ENCODE measurements around the gene COPS9.

Gene COPS9

GRCh38 chr2:240147382-240147781 lies 11.3 kb upstream of the COPS9 start:
- no peak for DNase-seq

DNA sequence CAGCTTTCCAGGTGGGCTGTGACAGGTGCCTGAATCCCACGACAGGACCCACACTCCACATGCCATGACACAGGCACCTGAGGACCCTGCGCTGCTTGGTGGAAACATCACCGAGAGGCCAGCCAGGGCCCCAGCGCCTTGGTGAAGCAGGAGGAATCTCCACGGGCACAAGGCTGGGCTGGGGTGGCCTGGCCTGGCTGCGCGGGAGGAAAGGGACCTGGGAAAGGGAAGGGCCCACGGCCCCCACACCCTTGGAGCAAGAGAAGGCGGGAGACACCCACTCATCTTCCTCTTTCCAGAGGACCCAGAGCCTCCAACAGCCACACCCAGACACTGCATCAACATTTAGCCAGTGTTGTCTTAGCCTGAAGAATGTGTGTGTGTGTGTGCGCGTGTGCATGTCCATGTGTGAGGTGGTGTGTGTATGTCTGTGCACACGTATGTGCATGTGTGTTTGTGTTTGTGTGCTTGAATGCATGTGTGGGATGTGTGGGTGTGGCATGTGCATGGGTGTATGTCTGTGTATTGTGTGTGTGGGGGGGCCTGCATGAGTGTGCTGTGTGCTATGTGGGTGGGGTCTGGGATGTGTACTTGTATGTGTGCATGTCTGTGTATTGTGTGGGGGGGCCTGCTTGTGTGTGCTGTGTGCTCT lies 10.6 kb upstream of the COPS9 start:
- no peak for DNase-seq

- no peak for DNase-seq
Observed at GRCh38 chr2:240146141-240146561, 10.0 kb upstream of the COPS9 start.

- DNase-seq: no peak
Observed at GRCh38 chr2:240145461-240145860, 9.4 kb upstream of the COPS9 start.

DNA sequence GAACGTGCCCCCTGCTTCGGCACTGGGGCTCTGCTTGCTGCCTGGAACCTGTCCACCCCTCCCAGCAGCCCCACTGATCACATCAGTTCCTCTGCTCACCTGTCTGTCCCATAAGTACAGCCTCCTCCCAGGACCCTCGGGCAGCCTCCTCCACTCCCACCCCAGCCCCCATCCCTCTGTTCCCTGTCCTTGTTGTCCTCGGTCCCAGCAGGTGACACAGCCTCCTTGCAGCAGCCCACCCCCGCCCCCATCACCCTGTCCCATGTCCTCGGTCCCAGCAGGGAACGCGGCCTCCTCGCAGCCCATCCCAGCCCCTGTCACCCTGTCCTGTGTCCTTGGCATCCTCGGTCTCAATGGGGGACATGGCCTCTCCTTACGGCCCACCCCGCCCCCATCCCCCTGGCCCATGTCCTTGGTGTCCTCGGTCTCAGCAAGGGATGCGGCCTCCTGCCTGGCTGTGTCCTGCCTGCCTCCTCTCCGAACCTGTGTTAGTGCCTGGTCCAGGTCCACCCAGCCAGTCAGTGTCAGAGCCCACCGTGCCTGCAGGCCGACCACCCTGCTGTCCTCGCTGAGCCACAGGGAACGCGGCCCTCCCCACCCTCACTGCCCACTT lies 8.7 kb upstream of the COPS9 start:
- no peak for DNase-seq

GRCh38 chr2:240143801-240144648 lies 7.9 kb upstream of the COPS9 start:
- DNase-seq: peak; percentile 73

DNA sequence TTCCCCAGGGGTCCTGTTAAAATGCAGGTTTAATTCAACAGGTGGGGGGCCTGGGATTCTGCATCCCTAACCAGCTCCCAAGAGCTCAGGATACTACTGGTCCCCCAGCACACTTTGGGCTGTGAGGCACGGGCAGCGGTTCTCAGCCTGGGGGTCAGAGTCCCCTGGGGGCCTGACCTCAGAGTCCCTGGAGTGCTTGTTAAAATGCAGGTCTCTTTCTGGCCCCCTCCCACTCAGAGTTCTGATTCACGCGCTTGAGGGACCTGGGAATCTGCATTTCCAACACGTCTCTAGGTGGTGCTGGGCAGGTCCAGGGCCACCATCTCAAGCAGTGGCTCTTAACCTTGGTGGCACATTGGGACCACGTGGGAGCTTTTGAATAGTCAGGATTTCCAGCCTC lies 7.2 kb upstream of the COPS9 start:
- DNase-seq: no peak

GRCh38 chr2:240142859-240143258 lies 6.8 kb upstream of the COPS9 start:
- DNase-seq: no peak

GRCh38 chr2:240142256-240142775 lies 6.2 kb upstream of the COPS9 start:
- DNase-seq: no peak

- no peak for DNase-seq
Observed at GRCh38 chr2:240141736-240142135, 5.6 kb upstream of the COPS9 start.

DNA sequence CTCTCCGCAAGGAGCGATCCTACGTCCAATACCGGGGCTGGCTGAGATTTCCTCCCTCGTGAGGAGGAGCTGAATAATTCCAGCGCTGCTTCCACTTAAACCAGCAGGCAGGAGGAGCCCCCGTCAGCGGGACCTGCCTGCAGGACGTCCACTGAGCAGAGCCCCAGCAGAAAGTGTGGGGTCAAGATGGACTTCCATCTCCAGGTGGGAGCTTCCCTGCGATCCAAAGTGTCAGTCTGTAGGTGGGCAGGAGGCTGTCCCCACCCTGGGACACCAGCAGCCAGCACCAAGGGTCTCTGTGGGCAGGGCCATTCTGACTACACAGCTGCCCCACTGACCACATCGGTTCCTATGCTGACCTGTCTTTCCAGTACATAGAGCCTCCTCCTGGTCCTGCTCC lies 4.8 kb upstream of the COPS9 start:
- DNase-seq: no peak

DNA sequence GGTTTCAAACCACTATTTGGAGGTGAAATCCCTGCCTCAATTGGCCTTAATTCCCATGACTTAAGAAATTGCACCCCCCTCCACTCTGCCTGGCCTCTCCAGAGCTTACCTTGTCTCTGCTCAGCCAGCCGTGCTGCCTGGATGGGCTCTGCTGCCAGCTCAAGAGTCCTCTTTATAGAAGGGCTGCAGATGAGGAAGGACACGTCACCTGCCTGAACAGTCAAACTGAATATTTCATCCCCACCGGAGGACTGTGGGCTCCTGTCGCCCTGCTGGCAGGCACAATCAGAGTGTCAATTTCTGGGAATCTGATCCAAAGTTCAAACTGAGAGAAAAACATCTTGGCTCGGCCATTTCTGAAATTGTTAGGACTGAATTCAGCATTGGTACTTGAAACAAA lies 4.4 kb upstream of the COPS9 start, which contains the start of gene OTOS:
OTOS (minus strand) TSS at position 148 of the 400 bp plus-strand sequence. CDS start 332 bp downstream, outside the sequence.
- DNase-seq: no peak

DNA sequence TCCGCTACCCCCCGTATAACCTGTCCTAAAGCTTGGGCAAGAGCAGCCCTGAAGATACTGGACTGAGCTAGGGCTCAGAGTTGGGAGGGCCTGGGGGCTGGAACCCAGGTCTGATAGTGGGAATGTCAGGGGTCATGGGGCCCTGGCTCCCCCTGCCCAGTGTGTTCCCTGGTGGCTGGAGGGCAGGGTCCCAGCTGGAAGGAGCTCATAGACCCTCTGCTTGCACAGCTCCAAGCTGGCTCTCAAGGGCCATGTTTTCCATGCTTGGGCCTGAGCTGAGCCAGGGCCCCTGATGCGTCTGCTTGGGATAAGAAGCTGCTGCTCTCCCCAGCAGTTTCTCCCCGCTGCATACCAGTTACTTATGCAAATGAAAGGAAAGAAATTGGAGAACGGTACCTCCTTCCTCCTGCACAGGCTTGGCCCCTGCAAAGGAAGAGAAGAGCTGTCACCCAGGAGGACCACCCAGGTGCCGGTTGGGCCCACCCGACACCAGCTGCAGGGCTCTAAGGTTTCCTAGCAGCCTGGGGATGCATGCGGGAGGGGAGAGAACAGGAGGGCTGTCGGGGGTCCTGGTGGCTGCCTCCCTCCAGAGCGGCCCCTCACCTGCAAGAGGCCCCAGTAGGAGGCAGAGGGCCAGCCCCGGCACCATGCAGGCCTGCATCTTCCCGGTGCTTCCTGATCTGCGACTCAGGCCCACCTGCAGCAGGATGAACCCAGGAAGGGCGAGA lies 3.7 kb upstream of the COPS9 start:
- DNase-seq: no peak

GRCh38 chr2:240139011-240139441 lies 2.9 kb upstream of the COPS9 start:
- no peak for DNase-seq

GRCh38 chr2:240138254-240138984 lies 2.3 kb upstream of the COPS9 start:
- no peak for DNase-seq

- DNase-seq: no peak
Observed at GRCh38 chr2:240137596-240138253, 1.6 kb upstream of the COPS9 start.

DNA sequence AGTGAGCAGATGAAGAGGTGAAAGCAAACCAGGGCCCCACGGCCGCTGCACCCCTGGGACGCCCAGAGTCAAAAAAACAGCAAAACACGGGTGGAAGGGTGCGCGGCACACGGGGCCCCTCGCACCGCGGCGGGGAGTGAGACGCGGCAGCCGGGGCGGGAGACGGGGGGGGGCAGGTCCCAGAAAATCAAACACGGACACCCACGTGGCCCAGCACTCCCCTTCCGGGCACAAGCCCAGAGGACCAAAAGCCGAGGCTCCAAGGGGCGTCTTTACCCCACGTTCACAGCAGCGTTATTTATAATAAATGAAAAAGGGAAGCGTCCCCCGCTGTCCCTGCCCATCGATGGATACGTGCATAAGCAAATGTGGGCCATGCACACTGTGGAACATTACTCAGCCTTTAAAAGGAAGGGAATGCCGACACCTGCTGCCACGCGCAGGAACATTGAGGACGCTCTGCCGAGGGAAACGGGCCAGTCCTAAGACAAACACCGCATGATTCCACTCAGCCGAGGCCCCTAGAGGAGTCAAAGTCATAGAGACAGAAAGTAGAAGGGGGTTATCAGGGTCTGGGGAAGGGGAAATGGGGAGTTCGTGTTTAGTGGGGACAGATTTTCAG lies 677 bp upstream of the COPS9 start:
- peak; percentile 4 for DNase-seq

DNA sequence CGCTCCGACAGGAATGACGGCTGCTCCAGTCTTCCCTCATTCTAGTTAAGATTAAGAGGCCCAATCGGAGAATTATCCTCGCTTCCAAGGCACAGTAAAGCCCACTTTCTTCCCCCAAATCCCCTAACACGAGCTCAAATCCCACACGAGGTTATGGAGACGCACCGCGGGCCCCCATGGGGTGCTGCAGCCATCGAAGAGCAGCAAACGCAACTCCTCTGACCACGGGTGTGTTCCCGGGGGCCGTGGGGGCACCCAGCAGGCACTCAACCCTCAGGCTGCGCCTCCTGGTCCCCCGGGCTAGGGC lies 446 bp downstream of the COPS9 start:
- DNase-seq: no peak

DNA sequence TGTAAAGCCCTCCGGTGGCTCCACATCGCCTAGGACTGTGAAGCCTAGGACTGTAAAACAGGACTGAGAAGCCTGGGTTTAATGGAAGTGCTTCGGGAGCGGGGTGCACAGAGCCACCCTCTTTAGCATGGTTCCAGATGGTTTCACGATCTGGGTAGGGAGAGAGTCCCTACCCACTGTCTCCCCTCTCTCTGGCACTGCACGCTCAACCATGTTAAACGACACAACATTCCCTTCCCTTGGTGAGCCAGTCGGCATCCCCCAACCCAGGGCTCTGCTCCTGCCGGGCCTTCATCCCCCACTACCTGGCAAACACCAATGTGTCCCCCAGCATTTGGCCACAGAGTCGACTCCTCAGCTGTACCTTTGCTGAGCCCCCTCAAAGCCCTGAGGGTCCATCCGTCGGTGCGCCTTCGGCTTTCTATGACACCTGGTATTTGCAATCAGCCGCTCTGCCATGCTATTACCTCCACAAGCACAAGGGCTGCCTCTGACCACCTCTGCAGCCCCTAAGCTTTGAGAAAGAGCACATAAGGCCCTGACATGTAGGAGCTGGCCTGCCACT lies 1.1 kb downstream of the COPS9 start:
- no peak for DNase-seq

GRCh38 chr2:240134466-240134865 lies 1.6 kb downstream of the COPS9 start:
- DNase-seq: no peak

DNA sequence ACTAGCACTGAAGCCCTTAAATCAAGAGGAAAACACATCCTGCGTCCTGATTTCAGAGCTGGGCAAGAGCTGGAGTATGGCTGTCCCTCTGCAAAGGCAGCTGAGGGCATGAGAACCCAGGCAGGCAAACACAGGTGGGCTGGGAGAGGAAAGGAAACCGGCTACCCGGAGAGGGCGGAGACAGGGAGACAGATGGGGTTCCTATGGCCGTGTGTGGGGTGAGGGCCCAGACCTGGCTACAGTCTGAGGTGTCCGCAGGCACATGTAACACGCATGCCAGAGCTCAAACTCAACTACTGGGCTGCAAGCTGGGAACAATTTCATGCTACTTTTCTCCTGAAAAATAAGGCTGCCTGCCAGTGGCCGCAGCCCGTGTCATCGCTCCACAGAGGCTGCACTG lies 2.7 kb downstream of the COPS9 start:
- no peak for DNase-seq
